GM21528 (cell line): ENCODE measurements around the gene ZNF479.
"Not testable (repeated sequence)": the region's sequence is repeated elsewhere in the genome, so short reads cannot be mapped to it uniquely, and the experiment has no call there.

Experiments
- ATAC-seq: cut with Tn5 transposase; IDR thresholded peaks from one replicate; pipeline ENCODE4 v1.9.1; 2021; ENCODE audit warnings: mild to moderate bottlenecking, moderate library complexity; ENCODE audit not compliant: unreplicated experiment, low FRiP score

Gene ZNF479

DNA sequence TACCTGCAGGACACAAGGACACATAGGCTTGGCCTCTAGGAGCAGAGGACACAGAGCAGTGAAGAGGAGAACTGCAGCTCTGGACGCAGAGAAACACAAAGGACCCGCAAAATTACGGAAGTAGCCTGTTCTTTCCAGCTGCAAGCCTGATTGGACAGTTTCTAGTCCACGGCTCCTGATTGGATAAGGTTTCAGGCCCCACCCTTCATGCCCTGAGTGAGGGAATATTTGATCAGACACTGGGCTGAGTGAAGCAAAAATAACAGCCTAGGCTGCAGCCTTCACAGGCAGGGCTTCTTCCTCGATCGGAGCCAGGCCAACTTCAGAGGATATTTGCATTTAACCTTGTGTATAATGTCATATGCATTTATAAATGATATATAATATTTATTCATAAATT lies at the start of gene ZNF479:
TSS of gene ZNF479 (minus strand) at position 101 of the 400 bp plus-strand sequence. CDS start 112 bp downstream, outside the sequence.
- ATAC-seq: not testable (repeated sequence)

DNA sequence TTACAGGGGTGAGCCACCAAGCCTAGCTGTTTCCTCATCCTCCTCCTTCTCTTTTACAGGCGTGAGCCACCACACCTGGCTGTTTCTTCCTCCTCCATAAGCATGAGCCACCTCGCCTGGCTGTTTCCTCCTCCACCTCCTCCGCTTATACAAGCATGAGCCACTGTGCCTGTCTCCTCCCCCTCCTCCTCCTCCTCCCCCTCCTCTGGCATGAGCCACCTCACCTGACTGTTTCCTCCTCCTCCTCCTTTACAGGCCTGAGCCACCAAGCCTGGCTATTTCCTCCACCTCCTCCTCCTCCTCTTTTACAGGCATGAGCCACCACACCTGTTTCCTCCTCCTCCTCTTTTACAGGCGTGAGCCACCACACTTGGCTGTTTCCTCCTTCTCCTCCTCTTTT lies 49.8 kb upstream of the ZNF479 start:
- no peak for ATAC-seq

DNA sequence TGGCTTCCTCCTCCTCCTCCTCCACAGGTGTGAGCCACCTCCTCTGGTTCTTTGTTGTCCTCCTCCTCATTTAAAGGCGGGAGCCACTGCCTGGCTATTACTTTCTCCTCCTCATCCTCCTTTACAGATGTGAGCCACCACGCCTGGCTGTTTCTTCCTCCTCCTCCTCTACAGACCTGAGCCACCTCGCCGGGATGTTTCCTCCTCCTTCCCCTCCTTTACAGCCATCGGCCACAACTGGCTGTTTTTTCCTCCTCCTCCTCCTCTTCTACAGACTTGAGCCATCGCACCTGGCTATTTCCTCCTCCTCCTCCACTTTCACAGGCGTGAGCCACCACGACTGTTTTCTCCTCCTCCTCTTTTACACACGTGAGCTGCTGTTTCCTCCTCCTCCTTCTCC lies 49.0 kb upstream of the ZNF479 start:
- ATAC-seq: no peak

DNA sequence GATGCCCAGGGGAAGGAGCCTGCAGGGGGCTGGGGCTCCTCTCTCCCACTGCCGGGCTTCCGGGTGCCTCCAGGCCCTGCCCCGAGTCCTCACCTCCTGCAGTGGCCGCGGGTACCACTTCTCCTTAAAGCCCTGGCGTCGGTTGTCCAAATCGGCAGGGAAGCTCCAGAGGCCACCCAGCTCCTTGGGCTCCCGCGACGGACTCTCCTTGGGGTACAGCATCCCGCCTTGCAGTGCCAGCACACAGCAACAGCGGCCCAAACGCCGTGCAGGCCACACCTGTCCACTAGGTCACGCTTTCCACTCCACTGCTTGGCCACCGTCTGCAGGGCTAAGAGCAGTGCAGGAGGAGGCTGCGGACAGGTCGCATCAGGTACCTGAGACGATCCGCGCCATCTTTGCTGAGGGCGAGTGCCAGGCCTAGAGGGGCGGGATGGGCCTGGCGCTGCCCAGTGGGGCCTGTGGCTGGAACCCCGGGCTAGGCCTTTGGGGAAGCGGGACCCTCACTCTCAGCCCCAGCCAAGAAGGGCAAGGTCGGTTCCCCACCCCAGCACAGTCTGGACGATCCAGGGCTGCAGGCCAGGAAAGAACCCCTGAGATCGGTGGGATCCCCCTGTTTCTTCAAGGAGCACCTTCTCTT lies 47.7 kb upstream of the ZNF479 start:
- no peak for ATAC-seq

DNA sequence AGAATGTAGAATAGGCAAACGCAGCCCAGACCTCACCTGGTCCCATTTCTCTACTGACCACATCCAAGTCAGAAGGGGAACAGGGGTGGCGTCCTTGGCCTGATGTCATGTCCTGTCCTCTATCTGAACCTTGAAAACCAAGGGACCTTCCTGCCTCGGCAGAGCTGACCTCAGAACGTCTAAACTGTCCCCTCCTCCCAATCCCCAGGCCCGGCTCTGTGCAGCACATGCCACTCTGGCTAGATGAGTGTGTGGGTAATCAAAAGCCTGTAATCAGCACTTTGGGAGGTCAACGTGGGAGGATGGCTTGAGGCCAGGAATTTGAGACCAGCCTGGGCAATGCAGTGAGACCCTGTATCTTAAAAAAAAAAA lies 46.5 kb upstream of the ZNF479 start:
- ATAC-seq: no peak

DNA sequence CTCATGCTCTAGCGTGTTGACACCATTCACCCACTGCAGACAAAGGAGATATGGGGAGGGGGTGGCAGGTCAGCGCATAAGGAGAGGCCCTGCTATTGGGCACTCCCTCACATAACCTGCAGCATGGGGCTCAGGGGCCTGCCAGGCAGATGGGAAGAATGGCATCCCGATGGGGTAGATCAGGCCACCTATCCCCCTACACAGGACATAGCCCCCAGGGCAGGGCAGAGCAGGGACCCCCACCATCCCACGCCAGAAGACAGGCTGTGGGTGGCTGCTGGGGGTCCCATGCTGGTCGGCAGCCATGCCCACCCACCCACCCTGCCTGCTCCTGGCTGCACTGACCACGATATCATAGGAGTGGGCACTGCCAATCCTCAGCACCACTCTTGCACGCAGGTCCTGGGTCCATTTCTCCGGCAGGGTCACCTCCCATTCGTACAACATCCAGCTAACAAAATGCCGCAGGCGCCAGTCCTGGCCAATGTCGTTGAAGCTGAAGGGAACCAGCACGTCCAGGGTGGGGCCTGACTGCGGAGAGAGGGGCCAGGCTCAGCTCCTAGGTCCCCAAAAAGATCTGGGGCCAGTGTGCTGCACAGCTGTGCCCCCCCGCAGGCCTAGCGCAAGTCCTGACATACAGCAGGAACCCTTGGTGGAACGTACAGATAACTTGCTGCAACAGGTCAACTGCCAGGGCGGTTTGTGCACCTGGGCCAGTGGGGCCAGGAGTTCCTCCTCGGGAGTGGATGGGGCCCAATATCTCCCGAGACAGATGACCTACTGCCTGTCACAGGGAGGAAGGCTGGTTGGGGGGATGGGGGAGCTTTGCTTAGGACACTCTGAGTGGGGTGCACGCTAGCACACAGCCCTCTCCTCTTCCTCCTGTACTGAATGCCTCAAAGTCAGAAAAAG lies 45.9 kb upstream of the ZNF479 start:
- ATAC-seq: no peak

DNA sequence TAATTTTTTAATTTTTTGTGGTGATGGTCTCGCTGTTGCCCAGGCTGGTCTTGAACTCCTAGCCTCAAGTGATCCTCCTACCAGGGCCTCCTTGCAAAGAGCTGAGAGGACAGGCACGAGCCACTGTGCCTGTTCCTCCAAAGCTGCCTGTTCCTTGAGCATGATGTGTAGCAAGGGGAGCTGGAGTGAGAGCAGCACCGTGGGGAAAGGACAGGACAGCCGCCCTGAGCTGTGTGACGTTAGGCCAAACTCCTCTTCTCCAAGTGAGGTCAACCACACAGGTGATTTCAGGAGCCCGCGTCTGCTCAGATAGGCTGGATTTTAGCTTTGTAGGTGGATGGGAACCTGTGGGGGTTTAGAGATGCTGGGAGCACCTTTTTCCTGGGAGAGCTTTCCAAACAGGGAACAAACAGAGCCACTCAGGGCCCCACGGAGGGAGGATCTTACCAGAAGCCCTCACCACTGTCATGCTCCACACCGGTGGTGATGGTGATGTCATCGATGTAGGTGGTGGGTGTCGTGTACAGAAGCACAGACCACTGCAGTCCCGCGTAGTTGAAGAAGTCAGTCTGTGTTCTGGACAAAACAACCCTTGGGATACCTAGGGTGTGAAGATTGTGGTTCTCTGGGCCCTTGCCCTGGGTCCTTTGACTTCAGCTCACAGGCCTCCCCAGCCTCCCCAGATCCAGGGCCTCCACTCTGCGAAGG lies 44.8 kb upstream of the ZNF479 start:
- ATAC-seq: no peak

DNA sequence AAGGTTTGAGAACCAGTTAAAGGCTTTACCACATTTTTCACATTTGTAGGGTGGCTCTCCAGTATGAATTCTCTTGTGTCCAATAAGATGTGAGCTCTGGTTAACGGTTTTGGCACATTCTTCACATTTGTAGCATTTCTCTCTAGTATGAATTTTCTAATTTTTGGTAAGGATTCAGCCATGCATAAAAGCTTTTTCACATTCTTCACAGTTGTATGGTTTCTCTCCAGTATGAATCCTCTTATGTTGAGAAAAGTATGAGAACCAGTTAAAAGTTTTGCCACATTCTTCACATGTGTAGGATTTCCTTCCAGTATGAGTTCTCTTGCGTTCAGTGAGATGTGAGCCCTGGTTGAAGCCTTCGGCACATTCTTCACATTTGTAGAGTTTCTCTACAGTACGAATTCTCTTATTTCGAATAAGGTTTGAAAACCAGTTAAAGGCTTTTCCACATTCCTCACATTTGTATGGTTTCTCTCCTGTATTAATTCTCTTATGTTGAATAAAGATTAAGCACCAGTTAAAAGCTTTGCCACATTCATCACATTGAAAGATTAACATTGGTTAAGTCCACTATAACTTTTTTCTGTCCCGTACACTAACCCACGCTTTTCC lies 33.2 kb upstream of the ZNF479 start:
- no peak for ATAC-seq

DNA sequence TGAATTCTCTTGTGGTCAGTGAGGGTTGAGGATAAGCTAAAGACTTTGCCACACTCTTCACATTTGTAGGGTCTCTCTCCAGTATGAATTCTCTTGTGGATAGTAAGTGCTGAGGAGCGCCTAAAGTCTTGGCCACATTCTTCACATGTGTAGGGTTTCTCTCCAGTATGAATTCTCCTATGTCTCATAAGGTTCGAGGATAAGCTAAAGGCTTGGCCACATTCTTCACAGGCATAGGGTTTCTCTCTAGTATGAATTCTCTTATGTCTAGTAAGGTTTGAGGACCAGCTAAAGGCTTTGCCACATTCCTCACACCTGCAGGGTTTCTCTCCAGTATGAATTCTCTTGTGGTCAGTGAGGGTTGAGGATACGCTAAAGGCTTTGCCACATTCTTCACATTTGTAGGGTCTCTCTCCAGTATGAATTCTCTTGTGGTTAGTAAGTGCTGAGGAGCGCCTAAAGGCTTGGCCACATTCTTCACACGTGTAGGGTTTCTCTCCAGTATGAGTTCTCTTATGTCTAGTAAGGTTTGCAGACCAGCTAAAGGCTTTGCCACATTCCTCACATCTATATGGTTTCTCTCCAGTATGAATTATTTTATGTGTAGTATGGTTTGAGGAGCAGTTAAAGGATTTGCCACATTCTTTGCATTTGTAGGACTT lies 12.0 kb downstream of the ZNF479 start:
- ATAC-seq: not testable (repeated sequence)
